HG03378 (cell line): Measurements from ENCODE around the gene ATP5F1C.

ENCODE experiments used
- ATAC-seq: cut with Tn5 transposase; IDR thresholded peaks from one replicate; pipeline ENCODE4 v1.9.1; 2021; ENCODE audit warnings: mild to moderate bottlenecking, moderate library complexity; ENCODE audit not compliant: unreplicated experiment

Gene ATP5F1C

GRCh38 chr10:7836571-7836970 lies 48.6 kb downstream of the ATP5F1C start:
- no peak for ATAC-seq

DNA sequence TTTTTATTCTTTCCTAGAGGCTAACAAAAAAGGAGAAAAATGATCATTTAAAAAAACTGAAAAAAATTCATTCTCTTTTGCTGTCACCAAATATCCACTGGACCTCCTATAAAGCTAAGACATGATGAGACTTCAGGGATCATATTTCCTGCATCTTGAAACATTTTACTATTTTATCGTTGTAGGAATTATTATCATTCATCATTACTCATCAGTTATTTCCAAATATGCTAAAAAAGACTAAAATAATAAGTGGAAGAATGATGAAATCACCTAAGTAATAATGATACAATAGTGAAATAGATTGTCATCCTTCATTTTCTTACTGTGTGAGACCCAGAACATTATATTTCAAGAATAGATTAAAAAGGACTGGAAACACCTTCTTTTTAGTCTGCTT lies 58.6 kb downstream of the ATP5F1C start:
- no peak for ATAC-seq

DNA sequence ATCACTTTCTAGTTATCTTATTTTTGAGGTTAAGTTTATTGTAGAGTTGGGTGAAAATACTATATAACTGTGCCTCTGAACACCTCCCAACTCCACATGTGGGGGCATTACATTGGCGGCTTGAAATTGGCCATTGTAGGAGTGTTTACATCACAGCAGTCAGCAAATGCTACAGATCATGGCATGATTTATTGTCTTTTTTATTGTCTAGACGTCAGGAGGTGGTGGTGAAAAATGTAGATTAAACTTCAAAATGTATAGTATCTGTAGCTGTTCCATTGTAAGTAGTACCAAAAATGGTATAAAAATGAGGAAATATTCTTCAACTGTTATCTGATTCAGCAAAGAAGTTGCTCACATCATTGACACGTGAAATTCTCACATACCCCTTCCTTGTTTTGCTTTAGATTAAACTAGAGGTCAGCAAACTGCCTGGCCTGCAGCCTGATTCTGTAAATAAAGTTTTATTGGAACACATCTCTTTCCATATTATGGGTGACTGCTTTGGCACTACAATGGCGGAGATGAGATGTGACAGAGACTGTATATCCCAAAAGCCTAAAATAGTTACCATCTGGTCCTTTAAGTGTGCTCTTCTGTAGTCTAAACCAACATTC lies 65.4 kb downstream of the ATP5F1C start:
- no peak for ATAC-seq

- no peak for ATAC-seq
These were observed 65.9 kb downstream of the ATP5F1C start for GRCh38 chr10:7853890-7854289.

DNA sequence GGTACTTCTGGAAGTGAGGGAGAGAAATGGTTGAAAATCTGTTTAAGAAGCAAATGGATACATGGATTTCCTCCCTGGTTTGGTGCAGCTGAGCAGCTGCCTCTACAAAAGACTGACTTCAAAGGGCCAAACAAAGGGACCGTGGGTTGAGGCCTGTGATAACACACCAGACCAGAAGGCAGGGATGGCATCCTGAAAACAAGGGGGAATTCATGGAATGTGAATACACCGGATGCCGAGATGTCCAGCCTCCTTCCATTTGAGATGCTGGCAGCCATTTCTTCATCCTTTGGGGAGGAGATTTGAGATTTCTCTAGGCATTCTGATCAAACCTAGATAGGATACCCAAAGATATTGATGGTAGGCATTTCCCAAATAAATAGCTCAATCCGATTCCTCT lies 67.2 kb downstream of the ATP5F1C start:
- ATAC-seq, result no peak

- no peak for ATAC-seq
These were observed 68.7 kb downstream of the ATP5F1C start for GRCh38 chr10:7856678-7857077.

- no peak for ATAC-seq
These were observed 69.3 kb downstream of the ATP5F1C start for GRCh38 chr10:7857262-7857661.
